H1 (cell line): Measurements from ENCODE around the gene BTF3L4. TPM values are rescaled to one million over a fixed set of nuclear protein-coding genes. Genes with fewer than 3 reads are reported as not detected.

Source experiments
- ASH2L ChIP-seq: fragments of 200-600, 300-600 bp; sonication (generic); IDR thresholded peaks from one replicate; pipeline ENCODE4 v1.7.1; 2017; ENCODE audit warnings: low read length
- BACH1 ChIP-seq: IDR thresholded peaks from 2 replicates; pipeline ENCODE4 v1.6.1; 2012; ENCODE audit warnings: low read length, improper control_type of control experiment
- BCL11A ChIP-seq, 2 experiments: IDR thresholded peaks; one replicate each; pipeline ENCODE4 v1.6.1; 2011; ENCODE audit warnings: low read depth in 2 of 2, low read length in 2 of 2, mild to moderate bottlenecking in 2 of 2
- CREB1 ChIP-seq: IDR thresholded peaks from 2 replicates; pipeline ENCODE4 v1.6.1; 2012; ENCODE audit warnings: inconsistent platforms
- CTBP2 ChIP-seq: IDR thresholded peaks from 2 replicates; pipeline ENCODE4 v1.7.0; 2011; ENCODE audit warnings: borderline replicate concordance, mild to moderate bottlenecking, moderate library complexity, mixed read lengths, low read length; ENCODE audit not compliant: insufficient read depth, insufficient read length
- E2F6 ChIP-seq: IDR thresholded peaks from 2 replicates; pipeline ENCODE4 v1.6.1; 2012; ENCODE audit warnings: inconsistent platforms
- NRF1 ChIP-seq: IDR thresholded peaks from 2 replicates; pipeline ENCODE4 v1.6.1; 2011; ENCODE audit warnings: mild to moderate bottlenecking, low read depth, low read length, improper control_type of control experiment
- POLR2AphosphoS5 ChIP-seq: IDR thresholded peaks from 2 replicates; pipeline ENCODE4 v1.6.1; 2011; ENCODE audit warnings: low read depth, low read length
- RAD21 ChIP-seq, 2 experiments: IDR thresholded peaks in 1 of 2; conservative IDR thresholded peaks in 1 of 2; 2 replicates each; pipeline ENCODE4 v1.6.1; 2011; ENCODE audit warnings: low read depth in 2 of 2, low read length in 2 of 2, improper control_type of control experiment in 1 of 2, inconsistent platforms in 1 of 2, mild to moderate bottlenecking in 1 of 2, moderate library complexity in 1 of 2
- RFX5 ChIP-seq: IDR thresholded peaks from 2 replicates; pipeline ENCODE4 v1.6.1; 2011; ENCODE audit warnings: low read depth, low read length, improper control_type of control experiment, borderline replicate concordance
- SAP30 ChIP-seq: fragments of 300-600 bp; sonication (generic); IDR thresholded peaks from 2 replicates; pipeline ENCODE4 v1.7.1; 2012; ENCODE audit warnings: low read length, moderate library complexity, mild to moderate bottlenecking, inconsistent platforms; ENCODE audit not compliant: insufficient read depth, insufficient replicate concordance
- SIN3A ChIP-seq, 2 experiments: IDR thresholded peaks in 1 of 2; conservative IDR thresholded peaks in 1 of 2; 2 replicates each; pipeline ENCODE4 v1.6.1; 2011 to 2012; ENCODE audit warnings: low read length in 2 of 2, improper control_type of control experiment in 1 of 2, low read depth in 1 of 2, mild to moderate bottlenecking in 1 of 2
- SRF ChIP-seq: IDR thresholded peaks from 2 replicates; pipeline ENCODE4 v1.6.1; 2011; ENCODE audit warnings: mild to moderate bottlenecking, low read depth, low read length, moderate library complexity
- polyA plus RNA-seq, 7 experiments: library from polyadenylated mRNA; depleted of rRNA in 3 of 7; stranded (reverse) in 5 of 7; unstranded in 2 of 7; fragments of >200 nt in 5 of 7; fragments of 200-250 nt in 2 of 7; gene quantifications; 1 replicate in 5 of 7; 2 replicates in 1 of 7; 4 replicates in 1 of 7; pipeline versions ENCODE4 v1.2.1 to v1.2.3, GENCODE V29; 2011 to 2013; ENCODE audit warnings: missing spikeins in 2 of 7, mixed read lengths in 2 of 7
- total RNA-seq: library from RNA; stranded (reverse); fragmentation: NEBNext Ultra II Directional; extraction: Animal tissue kit (Norgen Biotek cat#: 25700); gene quantifications from 2 replicates; pipeline ENCODE4 v1.2.1, GENCODE V29; 2021

The BTF3L4 gene
- total and polyA plus RNA-seq, 2 of the 8 experiments (the other 6 are each of a cell fraction or from before 2014, with no cell fraction given): 76.1 to 98.3 TPM

- peak; percentile 81 for TF ChIP-seq SAP30
- TF ChIP-seq SIN3A (conservative IDR thresholded peaks at IDR 0.05 in 1 of 2, IDR thresholded peaks at IDR 0.05 in 1 of 2; ENCODE audit: low read depth in 1 of 2, low read length in 2 of 2): peak; percentile 36 to 72; a peak in 2 of 4 replicates
- TF ChIP-seq E2F6: 0 out of 2 replicates have a peak, but pooled peaks have one; percentile 24
- no peak for TF ChIP-seq RAD21 (IDR thresholded peaks at IDR 0.05 in 1 of 2, conservative IDR thresholded peaks at IDR 0.05 in 1 of 2; ENCODE audit: low read depth in 2 of 2, low read length in 2 of 2)
- TF ChIP-seq SRF: no peak
- peak; percentile 59 for TF ChIP-seq ASH2L
- peak; percentile 84; the same call in 1 of the 2 replicates for TF ChIP-seq POLR2AphosphoS5
- no peak for TF ChIP-seq RFX5
- TF ChIP-seq CREB1: peak; percentile 52
- TF ChIP-seq BCL11A (IDR thresholded peaks at IDR 0.05; ENCODE audit: low read depth in 2 of 2, low read length in 2 of 2): no peak
- TF ChIP-seq BACH1: no peak
- TF ChIP-seq NRF1: no peak
- TF ChIP-seq CTBP2: no peak
Observed at GRCh38 chr1:52055066-52055865, 829 bp upstream of the BTF3L4 start, which contains the start of gene TXNDC12 (continued).
